Chondrocyte (in vitro differentiated cells): ENCODE results near the gene HRK. TPM values are rescaled to one million over a fixed set of nuclear protein-coding genes. Genes with fewer than 3 reads are reported as not detected.

ENCODE experiments used
- DNase-seq: peaks from one replicate; pipeline ENCODE4 v3.0.0; 2021; ENCODE audit warnings: mixed read lengths, low spot score
- H3K27ac Mint-ChIP-seq: one replicate; pipeline ENCODE4 v1.8.0; 2021; ENCODE audit warnings: mild to moderate bottlenecking, moderate library complexity, mixed read lengths; ENCODE audit not compliant: unreplicated experiment
- H3K27me3 Mint-ChIP-seq: 2 replicates; pipeline ENCODE4 v1.8.0; 2021; ENCODE audit warnings: low read depth, mixed read lengths
- H3K36me3 Mint-ChIP-seq: 2 replicates; pipeline ENCODE4 v1.8.0; 2021; ENCODE audit warnings: low read depth, mixed read lengths
- H3K4me1 Mint-ChIP-seq: 2 replicates; pipeline ENCODE4 v1.8.0; 2021; ENCODE audit warnings: low read depth, mild to moderate bottlenecking, mixed read lengths
- H3K4me3 Mint-ChIP-seq: one replicate; pipeline ENCODE4 v1.8.0; 2021; ENCODE audit warnings: mild to moderate bottlenecking, moderate library complexity, mixed read lengths; ENCODE audit not compliant: unreplicated experiment
- H3K9me3 Mint-ChIP-seq: 2 replicates; pipeline ENCODE4 v1.8.0; 2021; ENCODE audit warnings: low read depth, mixed read lengths
- CTCF ChIP-seq: fragments of 200-600 bp; sonication (generic); IDR thresholded peaks from 2 replicates; pipeline ENCODE4 v1.5.0; 2021; ENCODE audit warnings: antibody characterized with exemption, mild to moderate bottlenecking, moderate library complexity
- total RNA-seq: library from RNA; stranded (reverse); gene quantifications from 3 replicates; pipeline ENCODE4 v1.2.1, GENCODE V29; 2021

Gene HRK
- total RNA-seq, 1 donor from 2014 or later = 0.80 TPM

- Mint-ChIP-seq H3K27me3 (peaks cover 29% of the 10 kb centered on the region), H3K27ac (no peak overlapping the region), H3K4me1 (no peaks in the 10 kb centered on the region), H3K9me3 (no peaks in the 10 kb centered on the region), H3K4me3 (no peak overlapping the region), H3K36me3 (no peaks in the 10 kb centered on the region)
- DNase-seq = no peak
- TF ChIP-seq CTCF = no peak
Measured at GRCh38 chr12:116890330-116890729, 9.1 kb upstream of the HRK start.

- H3K9me3 Mint-ChIP-seq = no peaks in the 10 kb centered on the region
- no peaks in the 10 kb centered on the region for H3K4me1 Mint-ChIP-seq
- no peaks in the 10 kb centered on the region for H3K36me3 Mint-ChIP-seq
- no peak for DNase-seq
- no peak overlapping the region for H3K27ac Mint-ChIP-seq
- TF ChIP-seq CTCF = no peak
- no peak overlapping the region for H3K4me3 Mint-ChIP-seq
- peaks cover 36% of the 10 kb centered on the region for H3K27me3 Mint-ChIP-seq
Measured at GRCh38 chr12:116887897-116888296, 6.7 kb upstream of the HRK start.

GRCh38 chr12:116887244-116887643 lies 6.0 kb upstream of the HRK start:
- H3K27me3 Mint-ChIP-seq = peaks cover 41% of the 10 kb centered on the region
- H3K4me1 Mint-ChIP-seq = peaks cover 1% of the 10 kb centered on the region
- H3K36me3 Mint-ChIP-seq = no peaks in the 10 kb centered on the region
- TF ChIP-seq CTCF = no peak
- H3K27ac Mint-ChIP-seq = no peak overlapping the region
- no peak overlapping the region for H3K4me3 Mint-ChIP-seq
- no peak for DNase-seq
- H3K9me3 Mint-ChIP-seq = no peaks in the 10 kb centered on the region

- DNase-seq = no peak
- no peaks in the 10 kb centered on the region for H3K9me3 Mint-ChIP-seq
- H3K36me3 Mint-ChIP-seq = no peaks in the 10 kb centered on the region
- peaks cover 44% of the 10 kb centered on the region for H3K27me3 Mint-ChIP-seq
- no peak overlapping the region for H3K27ac Mint-ChIP-seq
- peaks cover 10% of the 10 kb centered on the region for H3K4me1 Mint-ChIP-seq
- TF ChIP-seq CTCF = no peak
- H3K4me3 Mint-ChIP-seq = no peak overlapping the region
Measured at GRCh38 chr12:116885491-116885890, 4.2 kb upstream of the HRK start.

GRCh38 chr12:116884871-116885270 lies 3.6 kb upstream of the HRK start:
- H3K4me3 Mint-ChIP-seq = no peak overlapping the region
- H3K9me3 Mint-ChIP-seq = no peaks in the 10 kb centered on the region
- no peak overlapping the region for H3K27ac Mint-ChIP-seq
- peaks cover 16% of the 10 kb centered on the region for H3K4me1 Mint-ChIP-seq
- H3K36me3 Mint-ChIP-seq = no peaks in the 10 kb centered on the region
- H3K27me3 Mint-ChIP-seq = peaks cover 50% of the 10 kb centered on the region
- no peak for TF ChIP-seq CTCF
- DNase-seq = no peak
